OCI-LY3 (cell line): Measurements from ENCODE around the gene KIF12.

Experiments used
- H2AFZ ChIP-seq: fragments of 200-600, 300-600 bp; shearing (Covaris generic); 2 replicates; pipeline ENCODE4 v1.6.0; 2014; ENCODE audit warnings: antibody characterized with exemption, low read depth, low read length
- H3K27ac ChIP-seq: fragments of 200-600, 300-600 bp; sonication (generic); 2 replicates; pipeline ENCODE4 v1.5.1; 2014; ENCODE audit warnings: mild to moderate bottlenecking, low read length, moderate library complexity, mixed read lengths
- H3K27me3 ChIP-seq: fragments of 200-600, 300-600 bp; sonication (generic); 2 replicates; pipeline ENCODE4 v1.6.1; 2014; ENCODE audit warnings: low read depth, low read length, mixed read lengths
- H3K36me3 ChIP-seq: fragments of 200-600, 300-600 bp; sonication (generic); replicated peaks from 2 replicates; pipeline ENCODE3; 2014; ENCODE audit warnings: low read depth, low read length, mixed read lengths
- H3K4me1 ChIP-seq: fragments of 300-600, 200-600 bp; sonication (generic); 2 replicates; pipeline ENCODE4 v1.6.1; 2014; ENCODE audit warnings: low read length, mixed read lengths
- H3K4me2 ChIP-seq: fragments of 200-600, 300-600 bp; sonication (generic); 2 replicates; pipeline ENCODE4 v1.6.1; 2014; ENCODE audit warnings: low read length, mixed read lengths
- H3K4me3 ChIP-seq: fragments of 300-600, 200-600 bp; sonication (generic); 2 replicates; pipeline ENCODE4 v1.5.1; 2014; ENCODE audit warnings: antibody characterized with exemption, mild to moderate bottlenecking, low read length, moderate library complexity
- H3K79me2 ChIP-seq: fragments of 300-600, 200-600 bp; shearing (Covaris generic); 2 replicates; pipeline ENCODE4 v1.6.1; 2014; ENCODE audit warnings: mild to moderate bottlenecking, low read length, mixed read lengths
- H3K9ac ChIP-seq: fragments of 300-600, 200-600 bp; shearing (Covaris generic); 2 replicates; pipeline ENCODE4 v1.6.0; 2014; ENCODE audit warnings: mild to moderate bottlenecking, low read length, moderate library complexity
- H3K9me3 ChIP-seq: fragments of 200-600, 300-600 bp; shearing (Covaris generic); 2 replicates; pipeline ENCODE4 v1.6.1; 2014; ENCODE audit warnings: low read length, mixed read lengths; ENCODE audit not compliant: insufficient read depth
- H4K20me1 ChIP-seq: fragments of 200-600, 300-600 bp; sonication (generic); 2 replicates; pipeline ENCODE4 v1.6.1; 2016; ENCODE audit warnings: low read length, mixed read lengths; ENCODE audit not compliant: insufficient read depth
- EZH2phosphoT487 ChIP-seq: fragments of 200-600 bp; shearing (Covaris generic); IDR thresholded peaks from 2 replicates; pipeline ENCODE4 v1.6.1; 2018; ENCODE audit warnings: antibody characterized with exemption, mixed run types, low read depth
- TF ChIP-seq, protein P1 (sequence below): fragments of 200-600, 300-600 bp; sonication (generic); IDR thresholded peaks from 2 replicates; pipeline ENCODE4 v1.5.1; 2014; ENCODE audit warnings: antibody characterized with exemption, low read length, low read depth

KIF12 gene

DNA sequence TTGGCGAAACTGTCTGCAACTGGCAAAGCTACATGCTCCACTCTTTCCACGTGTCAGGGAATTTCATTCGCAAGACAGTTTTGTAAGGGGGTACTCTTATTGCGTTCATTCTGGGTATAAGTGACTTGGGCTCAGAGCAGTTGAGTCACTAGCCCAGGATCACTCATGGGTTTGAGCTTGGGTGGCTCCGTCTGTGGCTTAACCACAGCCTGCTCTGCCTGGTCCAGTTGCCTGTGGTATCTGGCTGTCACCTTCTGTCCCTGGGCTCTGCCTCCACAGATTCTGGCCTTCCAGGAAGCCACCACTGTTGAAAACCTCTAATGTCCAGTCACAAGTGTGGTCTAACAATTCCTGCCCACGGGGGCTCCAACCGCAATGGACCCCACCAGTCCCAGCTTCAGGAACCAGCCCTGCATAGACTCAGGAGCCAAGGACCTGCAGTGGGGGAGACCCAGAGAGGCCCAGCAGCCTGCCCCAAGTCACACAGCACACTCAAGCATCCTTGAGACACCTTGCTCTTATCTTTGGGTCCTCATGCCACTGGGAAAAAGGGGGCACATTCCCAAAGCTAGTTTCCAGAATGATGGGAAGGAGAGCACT lies 10.4 kb downstream of the KIF12 start:
- H4K20me1 ChIP-seq, result no peaks in the 10 kb centered on the region
- no peaks in the 10 kb centered on the region for H3K79me2 ChIP-seq
- no peak overlapping the region for H2AFZ ChIP-seq
- no peaks in the 10 kb centered on the region for H3K27me3 ChIP-seq
- no peak overlapping the region for H3K9ac ChIP-seq
- no peak overlapping the region for H3K27ac ChIP-seq
- H3K36me3 ChIP-seq, result no peaks in the 10 kb centered on the region
- no peak overlapping the region for H3K4me3 ChIP-seq
- no peak overlapping the region for H3K4me2 ChIP-seq
- TF ChIP-seq EZH2phosphoT487, result no peak
- TF ChIP-seq, protein P1, sequence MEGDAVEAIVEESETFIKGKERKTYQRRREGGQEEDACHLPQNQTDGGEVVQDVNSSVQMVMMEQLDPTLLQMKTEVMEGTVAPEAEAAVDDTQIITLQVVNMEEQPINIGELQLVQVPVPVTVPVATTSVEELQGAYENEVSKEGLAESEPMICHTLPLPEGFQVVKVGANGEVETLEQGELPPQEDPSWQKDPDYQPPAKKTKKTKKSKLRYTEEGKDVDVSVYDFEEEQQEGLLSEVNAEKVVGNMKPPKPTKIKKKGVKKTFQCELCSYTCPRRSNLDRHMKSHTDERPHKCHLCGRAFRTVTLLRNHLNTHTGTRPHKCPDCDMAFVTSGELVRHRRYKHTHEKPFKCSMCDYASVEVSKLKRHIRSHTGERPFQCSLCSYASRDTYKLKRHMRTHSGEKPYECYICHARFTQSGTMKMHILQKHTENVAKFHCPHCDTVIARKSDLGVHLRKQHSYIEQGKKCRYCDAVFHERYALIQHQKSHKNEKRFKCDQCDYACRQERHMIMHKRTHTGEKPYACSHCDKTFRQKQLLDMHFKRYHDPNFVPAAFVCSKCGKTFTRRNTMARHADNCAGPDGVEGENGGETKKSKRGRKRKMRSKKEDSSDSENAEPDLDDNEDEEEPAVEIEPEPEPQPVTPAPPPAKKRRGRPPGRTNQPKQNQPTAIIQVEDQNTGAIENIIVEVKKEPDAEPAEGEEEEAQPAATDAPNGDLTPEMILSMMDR, result no peak
- H3K9me3 ChIP-seq, result no peaks in the 10 kb centered on the region
- no peaks in the 10 kb centered on the region for H3K4me1 ChIP-seq

DNA sequence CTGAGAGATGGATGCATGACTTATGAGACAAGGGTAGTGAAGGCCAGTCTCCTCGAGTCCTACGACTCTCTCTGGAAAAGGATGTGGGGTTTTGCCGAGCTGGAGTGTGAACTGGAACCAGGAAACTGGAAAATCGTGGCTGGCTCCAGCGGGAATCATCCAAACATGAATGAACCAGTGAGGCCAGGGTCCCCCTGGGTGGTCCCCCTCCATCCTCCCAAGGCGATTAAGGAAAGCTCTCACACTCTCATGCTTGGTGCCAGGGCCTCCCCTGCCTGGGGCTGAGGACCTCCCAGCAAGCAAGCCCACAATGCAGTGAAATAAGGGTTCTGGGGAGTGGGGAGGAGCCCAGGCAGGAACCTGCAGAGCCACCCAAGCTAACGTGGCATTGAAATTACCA lies 11.4 kb downstream of the KIF12 start:
- Histone ChIP-seq H3K36me3 (no peaks in the 10 kb centered on the region), H4K20me1 (no peaks in the 10 kb centered on the region), H3K4me2 (no peak overlapping the region), H3K9ac (no peak overlapping the region), H3K4me1 (no peaks in the 10 kb centered on the region), H2AFZ (no peak overlapping the region), H3K79me2 (no peaks in the 10 kb centered on the region), H3K27ac (no peak overlapping the region), H3K4me3 (no peak overlapping the region), H3K9me3 (no peaks in the 10 kb centered on the region), H3K27me3 (no peaks in the 10 kb centered on the region)
- TF ChIP-seq, protein P1, result no peak
- TF ChIP-seq EZH2phosphoT487, result no peak

DNA sequence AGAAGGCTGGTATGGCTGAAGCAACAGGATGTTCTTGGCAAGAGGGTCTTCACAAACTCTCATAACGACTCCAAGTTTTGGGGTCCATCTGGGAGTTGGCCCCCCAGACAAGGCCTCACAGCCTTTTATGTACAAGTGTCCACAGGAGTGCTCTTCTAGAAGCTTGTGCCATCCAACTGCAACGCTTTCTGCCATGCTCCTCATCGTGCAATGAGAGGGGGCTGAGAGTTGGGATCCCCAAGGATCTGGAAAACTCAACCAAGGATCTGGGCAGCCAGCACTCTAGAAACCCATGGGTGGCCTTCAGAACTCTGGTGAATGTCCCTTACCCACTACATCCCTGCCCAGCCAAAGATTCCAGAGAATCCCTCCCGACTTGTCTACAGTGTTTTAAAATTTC lies 12.5 kb downstream of the KIF12 start:
- Histone ChIP-seq H3K9me3 (no peaks in the 10 kb centered on the region), H2AFZ (no peak overlapping the region), H3K4me2 (no peak overlapping the region), H3K36me3 (no peaks in the 10 kb centered on the region), H3K4me3 (no peak overlapping the region), H3K9ac (no peak overlapping the region), H3K79me2 (no peaks in the 10 kb centered on the region), H3K27ac (no peak overlapping the region), H3K27me3 (no peaks in the 10 kb centered on the region), H4K20me1 (no peaks in the 10 kb centered on the region), H3K4me1 (no peaks in the 10 kb centered on the region)
- no peak for TF ChIP-seq EZH2phosphoT487
- TF ChIP-seq, protein P1, result no peak

DNA sequence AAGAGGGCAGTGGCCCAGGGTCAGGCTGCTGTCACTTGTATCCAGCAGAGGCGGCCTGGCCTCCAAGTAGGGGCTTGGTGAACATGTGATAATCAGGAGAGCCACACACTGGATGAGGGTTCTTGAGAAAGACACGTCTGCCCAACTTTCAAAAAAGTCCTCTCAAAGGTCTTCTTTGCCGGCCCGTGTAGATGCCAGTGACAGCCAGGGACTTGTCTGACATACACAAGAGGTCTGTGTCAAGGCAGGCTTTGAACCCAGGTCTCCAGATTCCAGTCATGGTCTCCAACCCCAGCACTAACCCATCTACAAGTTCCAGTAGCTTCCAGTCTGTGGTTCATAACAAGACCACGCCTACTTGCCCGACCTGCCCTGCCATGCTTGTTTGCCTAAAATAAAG lies 13.1 kb downstream of the KIF12 start:
- Histone ChIP-seq H3K4me3 (no peak overlapping the region), H3K4me2 (no peak overlapping the region), H3K79me2 (no peaks in the 10 kb centered on the region), H3K9me3 (no peaks in the 10 kb centered on the region), H3K9ac (no peak overlapping the region), H3K4me1 (no peaks in the 10 kb centered on the region), H3K27me3 (no peaks in the 10 kb centered on the region), H3K36me3 (no peaks in the 10 kb centered on the region), H3K27ac (no peak overlapping the region), H2AFZ (no peak overlapping the region), H4K20me1 (no peaks in the 10 kb centered on the region)
- TF ChIP-seq, protein P1, result no peak
- TF ChIP-seq EZH2phosphoT487, result no peak
